WTC11 (cell line): ENCODE results near the gene ATXN10. TPM values are rescaled to one million over a fixed set of nuclear protein-coding genes. Genes with fewer than 3 reads are reported as not detected.

Source experiments
- ATAC-seq: fragments of 200-7000 bp; cut with Tn5 transposase; 2 replicates; pipeline ENCODE4 v1.10.0; 2021; ENCODE audit warnings: mild to moderate bottlenecking, moderate library complexity
- CTCF ChIA-PET: fragments of 300-600 bp; sonication (Branson Sonifier 250); formaldehyde crosslinking; loops from one replicate; lab custom pipeline; 2021; ENCODE audit warnings: antibody characterized with exemption; lab: Charles Lee
- POLR2A ChIA-PET: fragments of 350-600 bp; sonication (Branson Sonifier 250); formaldehyde crosslinking; loops from one replicate; lab custom pipeline; 2021; ENCODE audit warnings: antibody characterized with exemption; lab: Charles Lee
- DNase-seq: peaks from one replicate; pipeline ENCODE4 v3.0.0; 2021; ENCODE audit warnings: low spot score
- H3K27ac Mint-ChIP-seq: 2 replicates; pipeline ENCODE4 v1.8.0; 2021; ENCODE audit warnings: mixed read lengths
- H3K27me3 Mint-ChIP-seq: 2 replicates; pipeline ENCODE4 v1.8.0; 2021; ENCODE audit warnings: low read depth, mild to moderate bottlenecking, moderate library complexity, mixed read lengths
- H3K36me3 Mint-ChIP-seq: 2 replicates; pipeline ENCODE4 v1.8.0; 2021; ENCODE audit warnings: mixed read lengths
- H3K4me1 Mint-ChIP-seq: 2 replicates; pipeline ENCODE4 v1.8.0; 2022; ENCODE audit warnings: mixed read lengths
- H3K4me3 Mint-ChIP-seq: 2 replicates; pipeline ENCODE4 v1.8.0; 2021; ENCODE audit warnings: mild to moderate bottlenecking, moderate library complexity, mixed read lengths
- H3K9me3 Mint-ChIP-seq: 2 replicates; pipeline ENCODE4 v1.8.0; 2021; ENCODE audit warnings: mixed read lengths
- ATF1 ChIP-seq: sonication (generic); formaldehyde crosslinking; IDR thresholded peaks from 2 replicates; pipeline ENCODE4 v1.8.1; 2023; ENCODE audit warnings: mild to moderate bottlenecking, moderate library complexity, missing genetic modification reagents
- ESRRA ChIP-seq: sonication (generic); formaldehyde crosslinking; IDR thresholded peaks from 2 replicates; pipeline ENCODE4 v1.8.1; 2022; ENCODE audit warnings: mild to moderate bottlenecking, missing genetic modification reagents, borderline replicate concordance
- FOXK1 ChIP-seq: sonication (generic); formaldehyde crosslinking; IDR thresholded peaks from 2 replicates; pipeline ENCODE4 v1.8.0; 2022; ENCODE audit warnings: mild to moderate bottlenecking, moderate library complexity, missing genetic modification reagents
- GABPB1 ChIP-seq: sonication (generic); formaldehyde crosslinking; IDR thresholded peaks from 2 replicates; pipeline ENCODE4 v1.8.1; 2023; ENCODE audit warnings: mild to moderate bottlenecking, missing genetic modification reagents
- JUN ChIP-seq: sonication (generic); formaldehyde crosslinking; IDR thresholded peaks from 2 replicates; pipeline ENCODE4 v1.8.0; 2023; ENCODE audit warnings: mild to moderate bottlenecking, missing genetic modification reagents
- MXD4 ChIP-seq: fragments of 250-450 bp; sonication (Bioruptor Pico); IDR thresholded peaks from 2 replicates; pipeline ENCODE4 v1.8.0; 2021; ENCODE audit warnings: mild to moderate bottlenecking, moderate library complexity, borderline replicate concordance
- PRRX2 ChIP-seq: fragments of 250-450 bp; sonication (Bioruptor Pico); IDR thresholded peaks from 2 replicates; pipeline ENCODE4 v1.8.0; 2021; ENCODE audit warnings: mild to moderate bottlenecking
- TEAD1 ChIP-seq: sonication (generic); formaldehyde crosslinking; IDR thresholded peaks from 2 replicates; pipeline ENCODE4 v1.8.0; 2022; ENCODE audit warnings: mild to moderate bottlenecking, missing genetic modification reagents
- ZNF121 ChIP-seq: sonication (generic); formaldehyde crosslinking; IDR thresholded peaks from 2 replicates; pipeline ENCODE4 v1.8.0; 2023; ENCODE audit warnings: missing genetic modification reagents
- ZNF232 ChIP-seq: sonication (generic); formaldehyde crosslinking; IDR thresholded peaks from 2 replicates; pipeline ENCODE4 v1.8.0; 2022; ENCODE audit warnings: mild to moderate bottlenecking, missing genetic modification reagents
- ZNF416 ChIP-seq: fragments of 250-450 bp; sonication (Bioruptor Pico); IDR thresholded peaks from 2 replicates; pipeline ENCODE4 v1.9.0; 2021; ENCODE audit warnings: mild to moderate bottlenecking, inconsistent platforms
- total RNA-seq: library from RNA; stranded (reverse); gene quantifications from 3 replicates; pipeline ENCODE4 v1.2.3, GENCODE V29; 2021
- TF ChIP-seq, protein P1 (sequence below): fragments of 250-450 bp; sonication (Bioruptor Pico); IDR thresholded peaks from 2 replicates; pipeline ENCODE4 v2.1.2; 2022; ENCODE audit warnings: mild to moderate bottlenecking, moderate library complexity
- TF ChIP-seq, protein P2 (sequence below): sonication (generic); formaldehyde crosslinking; conservative IDR thresholded peaks from 2 replicates; pipeline ENCODE4 v1.8.1; 2023; ENCODE audit warnings: mild to moderate bottlenecking, low read depth, missing genetic modification reagents, moderate library complexity
- TF ChIP-seq, protein P3 (sequence below): fragments of 250-450 bp; sonication (Bioruptor Pico); IDR thresholded peaks from 2 replicates; pipeline ENCODE4 v1.9.0; 2021; ENCODE audit warnings: moderate library complexity, mild to moderate bottlenecking, inconsistent platforms, borderline replicate concordance
- TF ChIP-seq, protein P4 (sequence below): sonication (generic); formaldehyde crosslinking; IDR thresholded peaks from 2 replicates; pipeline ENCODE4 v1.8.1; 2023; ENCODE audit warnings: mild to moderate bottlenecking, missing genetic modification reagents
- TF ChIP-seq, protein P5 (sequence below): fragments of 250-450 bp; sonication (Bioruptor Pico); conservative IDR thresholded peaks from 2 replicates; pipeline ENCODE4 v1.9.0; 2021; ENCODE audit warnings: mild to moderate bottlenecking
- TF ChIP-seq, protein P6 (sequence below): fragments of 250-450 bp; sonication (Bioruptor Pico); IDR thresholded peaks from 2 replicates; pipeline ENCODE4 v1.9.0; 2021; ENCODE audit warnings: mild to moderate bottlenecking, borderline replicate concordance
- TF ChIP-seq, protein P7 (sequence below): sonication (generic); formaldehyde crosslinking; IDR thresholded peaks from 2 replicates; pipeline ENCODE4 v1.8.0; 2023; ENCODE audit warnings: missing genetic modification reagents

Gene ATXN10
- total RNA-seq, 1 experiment from 2014 or later = 185 TPM

DNA sequence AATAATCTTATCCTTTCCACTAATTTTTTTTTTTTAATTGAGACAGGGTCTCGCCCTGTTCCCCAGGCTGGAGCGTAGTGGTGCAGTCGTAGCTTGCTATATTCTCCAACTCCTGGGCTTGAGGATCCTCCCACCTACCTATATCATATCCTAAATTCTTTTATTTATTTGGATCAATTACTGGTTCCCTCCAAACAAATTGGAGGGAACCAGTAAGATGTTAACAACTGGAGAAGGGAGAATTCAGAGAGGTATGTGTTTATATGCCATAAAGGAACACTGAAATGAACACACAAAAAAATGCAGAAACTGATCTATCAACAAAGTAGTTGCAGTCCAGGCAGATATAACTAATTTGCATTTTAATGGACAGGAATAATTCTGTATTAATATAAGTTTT lies 63.6 kb downstream of the ATXN10 start (continued):
- TF ChIP-seq, protein P1, sequence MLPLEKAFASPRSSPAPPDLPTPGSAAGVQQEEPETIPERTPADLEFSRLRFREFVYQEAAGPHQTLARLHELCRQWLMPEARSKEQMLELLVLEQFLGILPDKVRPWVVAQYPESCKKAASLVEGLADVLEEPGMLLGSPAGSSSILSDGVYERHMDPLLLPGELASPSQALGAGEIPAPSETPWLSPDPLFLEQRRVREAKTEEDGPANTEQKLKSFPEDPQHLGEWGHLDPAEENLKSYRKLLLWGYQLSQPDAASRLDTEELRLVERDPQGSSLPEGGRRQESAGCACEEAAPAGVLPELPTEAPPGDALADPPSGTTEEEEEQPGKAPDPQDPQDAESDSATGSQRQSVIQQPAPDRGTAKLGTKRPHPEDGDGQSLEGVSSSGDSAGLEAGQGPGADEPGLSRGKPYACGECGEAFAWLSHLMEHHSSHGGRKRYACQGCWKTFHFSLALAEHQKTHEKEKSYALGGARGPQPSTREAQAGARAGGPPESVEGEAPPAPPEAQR (CRISPR knock-in tag) = no peak
- TF ChIP-seq, protein P2, sequence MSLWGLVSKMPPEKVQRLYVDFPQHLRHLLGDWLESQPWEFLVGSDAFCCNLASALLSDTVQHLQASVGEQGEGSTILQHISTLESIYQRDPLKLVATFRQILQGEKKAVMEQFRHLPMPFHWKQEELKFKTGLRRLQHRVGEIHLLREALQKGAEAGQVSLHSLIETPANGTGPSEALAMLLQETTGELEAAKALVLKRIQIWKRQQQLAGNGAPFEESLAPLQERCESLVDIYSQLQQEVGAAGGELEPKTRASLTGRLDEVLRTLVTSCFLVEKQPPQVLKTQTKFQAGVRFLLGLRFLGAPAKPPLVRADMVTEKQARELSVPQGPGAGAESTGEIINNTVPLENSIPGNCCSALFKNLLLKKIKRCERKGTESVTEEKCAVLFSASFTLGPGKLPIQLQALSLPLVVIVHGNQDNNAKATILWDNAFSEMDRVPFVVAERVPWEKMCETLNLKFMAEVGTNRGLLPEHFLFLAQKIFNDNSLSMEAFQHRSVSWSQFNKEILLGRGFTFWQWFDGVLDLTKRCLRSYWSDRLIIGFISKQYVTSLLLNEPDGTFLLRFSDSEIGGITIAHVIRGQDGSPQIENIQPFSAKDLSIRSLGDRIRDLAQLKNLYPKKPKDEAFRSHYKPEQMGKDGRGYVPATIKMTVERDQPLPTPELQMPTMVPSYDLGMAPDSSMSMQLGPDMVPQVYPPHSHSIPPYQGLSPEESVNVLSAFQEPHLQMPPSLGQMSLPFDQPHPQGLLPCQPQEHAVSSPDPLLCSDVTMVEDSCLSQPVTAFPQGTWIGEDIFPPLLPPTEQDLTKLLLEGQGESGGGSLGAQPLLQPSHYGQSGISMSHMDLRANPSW (CRISPR knock-in tag) = no peak
- no peak for TF ChIP-seq MXD4 (CRISPR knock-in tag)
- TF ChIP-seq PRRX2 (CRISPR knock-in tag) = no peak
- no peak for TF ChIP-seq ATF1
- no peak for TF ChIP-seq ZNF232 (CRISPR knock-in tag)
- TF ChIP-seq, all 79 proteins: peak for 0

DNA sequence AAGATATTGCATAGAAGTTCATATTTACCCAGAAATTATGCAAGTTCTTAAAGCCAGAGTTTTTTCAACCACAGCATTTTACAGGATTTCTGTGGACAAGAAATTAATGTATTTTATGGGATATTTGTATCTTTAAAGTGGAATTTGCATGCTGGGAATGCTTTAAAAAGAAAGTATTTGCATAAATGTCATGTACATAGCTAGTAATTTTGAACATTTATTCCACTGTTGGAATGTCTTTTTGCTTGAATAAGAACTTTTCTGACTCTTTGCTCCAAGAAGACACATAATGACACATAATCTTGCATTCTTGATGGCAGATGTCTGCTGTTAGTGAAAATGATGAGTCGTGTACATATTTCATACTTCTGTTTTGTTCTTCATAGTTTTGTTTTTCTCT lies 66.6 kb downstream of the ATXN10 start:
- Mint-ChIP-seq H3K27me3 (no peaks in the 10 kb centered on the region), H3K4me3 (no peak overlapping the region), H3K27ac (no peak overlapping the region), H3K9me3 (no peaks in the 10 kb centered on the region), H3K36me3 (peaks cover 35% of the 10 kb centered on the region), H3K4me1 (peaks cover 11% of the 10 kb centered on the region)
- DNase-seq = no peak
- ATAC-seq = no peak
- TF ChIP-seq, protein P3, sequence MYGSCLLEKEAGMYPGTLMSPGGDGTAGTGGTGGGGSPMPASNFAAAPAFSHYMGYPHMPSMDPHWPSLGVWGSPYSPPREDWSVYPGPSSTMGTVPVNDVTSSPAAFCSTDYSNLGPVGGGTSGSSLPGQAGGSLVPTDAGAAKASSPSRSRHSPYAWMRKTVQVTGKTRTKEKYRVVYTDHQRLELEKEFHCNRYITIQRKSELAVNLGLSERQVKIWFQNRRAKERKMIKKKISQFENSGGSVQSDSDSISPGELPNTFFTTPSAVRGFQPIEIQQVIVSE (CRISPR knock-in tag) = no peak
- TF ChIP-seq ESRRA (CRISPR knock-in tag) (no peak), FOXK1 (CRISPR knock-in tag) (no peak), ZNF416 (no peak), GABPB1 (no peak)
- TF ChIP-seq, protein P4, sequence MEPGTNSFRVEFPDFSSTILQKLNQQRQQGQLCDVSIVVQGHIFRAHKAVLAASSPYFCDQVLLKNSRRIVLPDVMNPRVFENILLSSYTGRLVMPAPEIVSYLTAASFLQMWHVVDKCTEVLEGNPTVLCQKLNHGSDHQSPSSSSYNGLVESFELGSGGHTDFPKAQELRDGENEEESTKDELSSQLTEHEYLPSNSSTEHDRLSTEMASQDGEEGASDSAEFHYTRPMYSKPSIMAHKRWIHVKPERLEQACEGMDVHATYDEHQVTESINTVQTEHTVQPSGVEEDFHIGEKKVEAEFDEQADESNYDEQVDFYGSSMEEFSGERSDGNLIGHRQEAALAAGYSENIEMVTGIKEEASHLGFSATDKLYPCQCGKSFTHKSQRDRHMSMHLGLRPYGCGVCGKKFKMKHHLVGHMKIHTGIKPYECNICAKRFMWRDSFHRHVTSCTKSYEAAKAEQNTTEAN (CRISPR knock-in tag) = no peak
- TF ChIP-seq, protein P5, sequence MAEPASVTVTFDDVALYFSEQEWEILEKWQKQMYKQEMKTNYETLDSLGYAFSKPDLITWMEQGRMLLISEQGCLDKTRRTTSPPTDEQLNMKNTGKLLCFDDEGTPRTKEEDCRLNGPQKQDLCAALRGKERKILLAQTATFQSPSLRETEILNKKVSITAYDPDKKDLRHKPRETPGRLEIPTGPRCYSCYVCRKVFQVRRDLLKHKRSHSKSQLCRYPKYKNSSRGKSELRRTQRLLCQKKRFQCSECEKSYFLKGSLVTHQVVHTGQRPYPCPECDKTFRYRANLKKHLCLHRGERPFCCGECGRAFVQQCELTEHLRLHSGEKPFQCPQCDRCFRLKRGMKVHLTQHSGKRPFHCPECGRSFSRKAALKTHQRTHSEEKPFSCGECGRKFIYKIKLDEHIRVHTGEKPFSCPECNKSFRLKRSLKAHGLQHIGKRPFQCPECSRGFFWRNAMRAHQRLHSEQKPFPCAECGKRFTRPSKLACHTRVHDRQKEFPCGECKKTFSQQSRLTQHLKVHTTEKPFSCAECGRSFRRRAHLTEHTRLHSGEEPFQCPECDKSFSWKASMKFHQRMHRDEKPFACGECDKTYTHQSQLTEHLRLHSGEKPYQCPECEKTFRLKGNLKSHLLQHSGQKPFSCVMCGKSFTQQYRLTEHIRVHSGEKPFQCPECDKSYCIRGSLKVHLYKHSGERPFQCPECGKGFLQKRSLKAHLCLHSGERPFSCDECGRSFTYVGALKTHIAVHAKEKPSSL = no peak
- POLR2A ChIA-PET = no interaction called here
- CTCF ChIA-PET = no interaction called here

DNA sequence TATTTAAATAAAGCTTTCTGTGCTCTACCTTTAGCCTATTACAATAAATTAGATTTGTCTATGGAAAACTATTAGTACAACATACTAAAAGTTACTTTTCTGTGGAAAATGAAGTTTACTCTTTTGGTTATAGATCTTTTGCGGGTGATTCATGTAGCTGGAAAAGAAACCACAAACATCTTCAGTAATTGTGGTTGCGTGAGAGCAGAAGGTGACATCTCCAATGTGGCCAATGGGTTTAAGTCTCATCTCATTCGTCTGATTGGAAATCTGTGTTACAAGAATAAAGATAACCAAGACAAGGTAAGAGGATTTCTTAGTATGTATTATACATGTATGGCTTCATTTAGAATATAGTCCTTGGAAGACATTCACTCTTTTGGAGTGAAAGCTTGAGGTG lies 68.6 kb downstream of the ATXN10 start:
- no peak overlapping the region for H3K4me3 Mint-ChIP-seq
- TF ChIP-seq ZNF121 (CRISPR knock-in tag) (no peak), JUN (CRISPR knock-in tag) (no peak), TEAD1 (CRISPR knock-in tag) (no peak)
- TF ChIP-seq, protein P6, sequence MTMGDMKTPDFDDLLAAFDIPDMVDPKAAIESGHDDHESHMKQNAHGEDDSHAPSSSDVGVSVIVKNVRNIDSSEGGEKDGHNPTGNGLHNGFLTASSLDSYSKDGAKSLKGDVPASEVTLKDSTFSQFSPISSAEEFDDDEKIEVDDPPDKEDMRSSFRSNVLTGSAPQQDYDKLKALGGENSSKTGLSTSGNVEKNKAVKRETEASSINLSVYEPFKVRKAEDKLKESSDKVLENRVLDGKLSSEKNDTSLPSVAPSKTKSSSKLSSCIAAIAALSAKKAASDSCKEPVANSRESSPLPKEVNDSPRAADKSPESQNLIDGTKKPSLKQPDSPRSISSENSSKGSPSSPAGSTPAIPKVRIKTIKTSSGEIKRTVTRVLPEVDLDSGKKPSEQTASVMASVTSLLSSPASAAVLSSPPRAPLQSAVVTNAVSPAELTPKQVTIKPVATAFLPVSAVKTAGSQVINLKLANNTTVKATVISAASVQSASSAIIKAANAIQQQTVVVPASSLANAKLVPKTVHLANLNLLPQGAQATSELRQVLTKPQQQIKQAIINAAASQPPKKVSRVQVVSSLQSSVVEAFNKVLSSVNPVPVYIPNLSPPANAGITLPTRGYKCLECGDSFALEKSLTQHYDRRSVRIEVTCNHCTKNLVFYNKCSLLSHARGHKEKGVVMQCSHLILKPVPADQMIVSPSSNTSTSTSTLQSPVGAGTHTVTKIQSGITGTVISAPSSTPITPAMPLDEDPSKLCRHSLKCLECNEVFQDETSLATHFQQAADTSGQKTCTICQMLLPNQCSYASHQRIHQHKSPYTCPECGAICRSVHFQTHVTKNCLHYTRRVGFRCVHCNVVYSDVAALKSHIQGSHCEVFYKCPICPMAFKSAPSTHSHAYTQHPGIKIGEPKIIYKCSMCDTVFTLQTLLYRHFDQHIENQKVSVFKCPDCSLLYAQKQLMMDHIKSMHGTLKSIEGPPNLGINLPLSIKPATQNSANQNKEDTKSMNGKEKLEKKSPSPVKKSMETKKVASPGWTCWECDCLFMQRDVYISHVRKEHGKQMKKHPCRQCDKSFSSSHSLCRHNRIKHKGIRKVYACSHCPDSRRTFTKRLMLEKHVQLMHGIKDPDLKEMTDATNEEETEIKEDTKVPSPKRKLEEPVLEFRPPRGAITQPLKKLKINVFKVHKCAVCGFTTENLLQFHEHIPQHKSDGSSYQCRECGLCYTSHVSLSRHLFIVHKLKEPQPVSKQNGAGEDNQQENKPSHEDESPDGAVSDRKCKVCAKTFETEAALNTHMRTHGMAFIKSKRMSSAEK (CRISPR knock-in tag) = no peak
- TF ChIP-seq, protein P7, sequence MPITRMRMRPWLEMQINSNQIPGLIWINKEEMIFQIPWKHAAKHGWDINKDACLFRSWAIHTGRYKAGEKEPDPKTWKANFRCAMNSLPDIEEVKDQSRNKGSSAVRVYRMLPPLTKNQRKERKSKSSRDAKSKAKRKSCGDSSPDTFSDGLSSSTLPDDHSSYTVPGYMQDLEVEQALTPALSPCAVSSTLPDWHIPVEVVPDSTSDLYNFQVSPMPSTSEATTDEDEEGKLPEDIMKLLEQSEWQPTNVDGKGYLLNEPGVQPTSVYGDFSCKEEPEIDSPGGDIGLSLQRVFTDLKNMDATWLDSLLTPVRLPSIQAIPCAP (CRISPR knock-in tag) = no peak
- no peaks in the 10 kb centered on the region for H3K9me3 Mint-ChIP-seq
- H3K27me3 Mint-ChIP-seq = no peaks in the 10 kb centered on the region
- ChIA-PET CTCF (interaction anchor here (0.5 kb wide), 1 partner anchor 8 kb away, joined by 3 read pairs; no protein-coding TSS in a partner anchor), POLR2A (no interaction called here)
- H3K27ac Mint-ChIP-seq = no peak overlapping the region
- H3K4me1 Mint-ChIP-seq = peaks cover 17% of the 10 kb centered on the region
- peaks cover 45% of the 10 kb centered on the region for H3K36me3 Mint-ChIP-seq
- DNase-seq (no peak), ATAC-seq (no peak)
